Testis (tissue), 2 donors: ENCODE results near the gene ZNF462.

Experiments used
- POLR2A ChIP-seq: fragments of 450-650 bp; IDR thresholded peaks from one replicate; pipeline ENCODE4 v1.6.1; 2017; ENCODE audit warnings: antibody characterized with exemption, mild to moderate bottlenecking, moderate library complexity
- TF ChIP-seq, protein P1 (sequence below), 3 experiments: fragments of 450-650 bp in 2 of 3; fragments of 200-600 bp in 1 of 3; sonication (generic) in 1 of 3; IDR thresholded peaks; one replicate each; pipeline ENCODE4 v1.5.1; 2016 to 2019; ENCODE audit warnings: antibody characterized with exemption in 3 of 3, mild to moderate bottlenecking in 2 of 3, moderate library complexity in 1 of 3

DNA sequence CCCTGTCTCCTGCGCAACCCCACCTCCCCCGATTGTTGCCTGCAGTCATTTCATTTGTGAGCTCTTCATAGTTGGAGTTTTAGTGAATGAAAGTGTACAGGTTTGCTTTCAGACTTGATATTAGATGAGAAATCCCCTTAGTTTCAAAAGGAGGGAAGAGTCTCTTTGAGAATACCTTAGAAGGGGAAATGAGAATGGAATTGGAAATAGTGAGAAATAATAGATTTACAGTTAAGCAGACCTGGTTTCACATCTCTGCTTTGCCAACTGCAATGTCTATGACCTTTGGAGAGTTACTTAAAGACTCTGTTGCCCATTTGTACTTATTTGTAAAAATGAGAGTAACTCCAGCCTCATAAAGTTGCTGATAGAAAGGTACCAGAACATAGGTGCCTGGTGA, 120.4 kb downstream of the ZNF462 start:
- TF ChIP-seq, protein P1, sequence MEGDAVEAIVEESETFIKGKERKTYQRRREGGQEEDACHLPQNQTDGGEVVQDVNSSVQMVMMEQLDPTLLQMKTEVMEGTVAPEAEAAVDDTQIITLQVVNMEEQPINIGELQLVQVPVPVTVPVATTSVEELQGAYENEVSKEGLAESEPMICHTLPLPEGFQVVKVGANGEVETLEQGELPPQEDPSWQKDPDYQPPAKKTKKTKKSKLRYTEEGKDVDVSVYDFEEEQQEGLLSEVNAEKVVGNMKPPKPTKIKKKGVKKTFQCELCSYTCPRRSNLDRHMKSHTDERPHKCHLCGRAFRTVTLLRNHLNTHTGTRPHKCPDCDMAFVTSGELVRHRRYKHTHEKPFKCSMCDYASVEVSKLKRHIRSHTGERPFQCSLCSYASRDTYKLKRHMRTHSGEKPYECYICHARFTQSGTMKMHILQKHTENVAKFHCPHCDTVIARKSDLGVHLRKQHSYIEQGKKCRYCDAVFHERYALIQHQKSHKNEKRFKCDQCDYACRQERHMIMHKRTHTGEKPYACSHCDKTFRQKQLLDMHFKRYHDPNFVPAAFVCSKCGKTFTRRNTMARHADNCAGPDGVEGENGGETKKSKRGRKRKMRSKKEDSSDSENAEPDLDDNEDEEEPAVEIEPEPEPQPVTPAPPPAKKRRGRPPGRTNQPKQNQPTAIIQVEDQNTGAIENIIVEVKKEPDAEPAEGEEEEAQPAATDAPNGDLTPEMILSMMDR (IDR thresholded peaks at IDR 0.05): no peak
- no peak for TF ChIP-seq POLR2A
